Stimulated activated effector memory CD8-positive, alpha-beta T cell treated with anti-CD3 and anti-CD28 coated beads, Interleukin-12 subunit alpha, Interleukin-12 subunit beta, amount 100 ng/mL, for 72 hours (primary cell): ENCODE results near the gene TTC34.

Experiments
- ATAC-seq: fragments of 150-1000 bp; cut with Tn5 transposase; 2 replicates; pipeline ENCODE4 v1.10.0; 2021
- DNase-seq, 2 donors: peaks; one replicate each; pipeline ENCODE4 v3.0.0; 2021 to 2022; ENCODE audit warnings: low spot score in 2 of 2
- H3K27ac Mint-ChIP-seq: one replicate; pipeline ENCODE4 v1.8.0; 2022; ENCODE audit warnings: mild to moderate bottlenecking, mixed read lengths
- H3K36me3 Mint-ChIP-seq: one replicate; pipeline ENCODE4 v1.8.0; 2022; ENCODE audit warnings: mild to moderate bottlenecking, mixed read lengths
- H3K4me1 Mint-ChIP-seq: one replicate; pipeline ENCODE4 v1.8.0; 2022; ENCODE audit warnings: mixed read lengths
- H3K4me3 Mint-ChIP-seq: one replicate; pipeline ENCODE4 v1.8.0; 2022; ENCODE audit warnings: mild to moderate bottlenecking, mixed read lengths
- H3K9me3 Mint-ChIP-seq: one replicate; pipeline ENCODE4 v1.8.0; 2022; ENCODE audit warnings: mixed read lengths

TTC34 gene, protein sequence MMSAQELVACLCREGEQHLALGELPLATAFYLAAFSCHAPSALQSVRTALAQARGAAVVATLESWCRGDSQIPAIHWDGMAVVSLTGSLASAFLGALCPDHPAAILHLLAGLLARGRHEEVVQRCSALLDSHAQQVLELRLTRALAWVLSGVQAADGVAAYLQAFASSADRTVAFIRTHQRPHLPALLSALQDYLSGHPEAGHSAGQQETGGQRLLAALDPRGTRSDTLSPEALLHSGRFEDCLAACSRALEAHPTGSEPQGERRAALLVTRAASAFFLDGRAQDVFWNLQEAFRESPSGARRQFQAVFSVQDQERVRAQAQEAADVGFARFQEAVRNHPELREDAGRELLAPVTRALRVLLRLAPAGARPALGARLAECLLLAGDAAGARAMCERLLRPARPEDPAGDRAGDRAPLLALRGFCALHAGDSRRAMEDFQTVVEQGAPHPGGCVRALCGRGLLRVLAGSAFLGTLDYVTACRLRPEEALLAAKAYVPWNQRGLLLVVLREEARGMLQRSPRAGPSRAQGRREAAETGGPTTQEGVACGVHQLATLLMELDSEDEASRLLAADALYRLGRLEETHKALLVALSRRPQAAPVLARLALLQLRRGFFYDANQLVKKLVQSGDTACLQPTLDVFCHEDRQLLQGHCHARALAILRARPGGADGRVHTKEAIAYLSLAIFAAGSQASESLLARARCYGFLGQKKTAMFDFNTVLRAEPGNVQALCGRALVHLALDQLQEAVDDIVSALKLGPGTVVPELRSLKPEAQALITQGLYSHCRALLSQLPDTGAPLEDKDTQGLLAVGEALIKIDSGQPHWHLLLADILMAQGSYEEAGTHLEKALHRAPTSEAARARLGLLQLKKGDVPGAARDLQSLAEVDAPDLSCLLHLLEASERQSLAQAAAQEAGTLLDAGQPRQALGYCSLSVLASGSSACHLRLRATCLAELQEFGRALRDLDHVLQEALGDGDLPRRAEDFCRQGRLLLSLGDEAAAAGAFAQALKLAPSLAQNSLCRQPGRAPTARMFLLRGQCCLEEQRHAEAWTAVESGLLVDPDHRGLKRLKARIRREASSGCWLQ

DNA sequence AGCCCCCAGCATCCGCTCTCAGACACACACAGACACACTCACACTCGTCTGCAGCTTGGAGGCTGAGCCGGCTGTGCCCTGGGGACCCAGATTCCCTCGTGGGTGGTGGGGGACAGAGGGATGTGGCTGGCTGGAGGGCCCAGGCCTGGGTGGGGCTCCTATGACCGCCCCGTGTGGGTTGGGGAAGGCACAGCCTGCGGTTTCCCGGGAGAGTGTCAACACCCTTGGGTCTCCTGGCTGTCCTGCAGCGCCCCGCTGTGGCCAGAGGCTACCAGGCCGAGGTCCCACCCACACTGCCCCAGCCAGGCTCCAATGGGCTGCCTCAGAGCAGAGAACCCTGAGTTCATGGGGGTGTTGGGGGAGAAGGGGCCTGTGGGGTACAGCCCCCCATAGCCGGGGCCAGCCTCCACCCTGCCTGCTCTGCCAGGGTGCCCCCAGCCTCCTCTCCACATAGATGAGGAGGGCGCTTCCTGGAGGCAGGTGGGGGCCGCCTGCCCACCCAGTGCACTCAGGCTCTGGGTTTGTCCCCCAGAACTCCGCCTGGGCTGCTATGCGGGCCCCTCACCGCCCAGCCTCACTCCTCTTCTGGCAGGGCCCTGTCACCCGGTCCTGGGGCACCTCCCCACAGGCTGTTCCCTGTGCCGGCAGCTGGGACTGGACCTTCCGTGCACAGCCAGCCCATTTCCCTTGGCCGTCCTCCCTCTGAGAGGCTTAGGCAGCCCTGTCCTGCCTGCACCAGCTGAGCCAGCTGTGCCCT, at the start of gene TTC34:
TTC34 (minus strand) TSS at position 159 of the 757 bp plus-strand sequence. CDS start 866 bp downstream, outside the sequence.
- no peak within 1 kb of the TSS for H3K27ac Mint-ChIP-seq
- peak in 1 of 2 donors; percentile 28 for DNase-seq
- no peaks in the 10 kb centered on the region for H3K9me3 Mint-ChIP-seq

DNA sequence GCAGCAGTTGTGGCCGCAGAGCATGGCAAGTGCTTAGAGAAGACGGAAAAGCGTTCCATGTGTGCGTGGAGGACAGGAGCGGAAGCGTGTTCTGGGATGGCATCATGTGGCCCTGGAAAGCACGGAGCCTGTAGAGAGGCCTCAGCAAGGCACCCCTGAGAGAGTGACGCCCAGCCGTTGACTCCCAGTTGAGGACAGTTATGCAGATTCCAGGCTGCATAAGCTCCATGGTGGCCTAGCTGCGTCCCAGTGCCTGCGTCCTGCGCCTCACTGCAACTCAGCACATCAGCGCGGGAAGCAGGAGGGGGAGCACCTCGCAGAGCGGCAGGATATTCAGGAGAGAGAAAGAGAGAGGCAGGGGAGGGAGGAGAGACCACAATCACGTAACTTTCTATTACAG, 49.0 kb upstream of the TTC34 start:
- ATAC-seq (no peak), DNase-seq (no peak)
- Mint-ChIP-seq H3K9me3 (no peaks in the 10 kb centered on the region), H3K4me1 (peaks cover 7% of the 10 kb centered on the region), H3K4me3 (no peak overlapping the region), H3K27ac (no peak overlapping the region), H3K36me3 (no peaks in the 10 kb centered on the region)

More for the DNA sequence above, at the start of gene TTC34:
- no peaks in the 10 kb centered on the region for H3K36me3 Mint-ChIP-seq
- peaks cover 6% of the 10 kb centered on the region for H3K4me1 Mint-ChIP-seq
- peak; percentile 71 for ATAC-seq
- H3K4me3 Mint-ChIP-seq = no peak within 1 kb of the TSS

DNA sequence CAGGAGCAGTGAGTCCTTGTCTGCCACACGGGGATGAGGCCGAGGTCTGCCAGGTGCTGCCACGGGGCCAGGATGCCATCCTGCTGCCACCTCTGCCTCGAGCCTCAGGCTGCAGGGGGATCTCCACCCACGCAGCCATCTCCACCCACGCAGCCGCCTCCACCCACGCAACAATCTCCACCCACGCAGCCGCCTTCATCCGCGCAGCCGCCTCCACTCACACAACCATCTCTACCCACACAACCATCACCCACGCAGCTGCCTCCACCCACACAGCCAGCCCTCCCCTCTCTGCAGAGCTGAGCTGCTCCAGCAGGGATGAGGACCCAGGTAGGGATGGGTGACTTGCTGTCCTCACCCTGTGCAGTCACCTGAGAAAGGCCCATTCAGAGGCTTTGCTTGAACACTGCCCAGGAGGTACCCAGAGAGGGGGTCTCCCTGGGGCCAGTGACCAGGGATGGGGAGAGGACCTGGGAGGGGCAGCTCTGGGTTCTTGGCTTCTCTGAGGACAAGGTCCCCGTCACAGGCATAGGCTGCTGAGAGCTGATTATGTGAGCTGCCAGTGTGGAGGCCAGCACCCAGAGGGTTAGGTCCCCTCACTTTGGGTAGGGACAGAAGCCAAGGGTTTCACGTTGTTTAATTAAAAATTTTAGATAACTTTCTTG, 46.6 kb upstream of the TTC34 start:
- ATAC-seq = no peak
- H3K36me3 Mint-ChIP-seq = no peaks in the 10 kb centered on the region
- H3K4me1 Mint-ChIP-seq = peaks cover 7% of the 10 kb centered on the region
- H3K27ac Mint-ChIP-seq = no peak overlapping the region
- no peak overlapping the region for H3K4me3 Mint-ChIP-seq
- no peak for DNase-seq
- H3K9me3 Mint-ChIP-seq = no peaks in the 10 kb centered on the region

DNA sequence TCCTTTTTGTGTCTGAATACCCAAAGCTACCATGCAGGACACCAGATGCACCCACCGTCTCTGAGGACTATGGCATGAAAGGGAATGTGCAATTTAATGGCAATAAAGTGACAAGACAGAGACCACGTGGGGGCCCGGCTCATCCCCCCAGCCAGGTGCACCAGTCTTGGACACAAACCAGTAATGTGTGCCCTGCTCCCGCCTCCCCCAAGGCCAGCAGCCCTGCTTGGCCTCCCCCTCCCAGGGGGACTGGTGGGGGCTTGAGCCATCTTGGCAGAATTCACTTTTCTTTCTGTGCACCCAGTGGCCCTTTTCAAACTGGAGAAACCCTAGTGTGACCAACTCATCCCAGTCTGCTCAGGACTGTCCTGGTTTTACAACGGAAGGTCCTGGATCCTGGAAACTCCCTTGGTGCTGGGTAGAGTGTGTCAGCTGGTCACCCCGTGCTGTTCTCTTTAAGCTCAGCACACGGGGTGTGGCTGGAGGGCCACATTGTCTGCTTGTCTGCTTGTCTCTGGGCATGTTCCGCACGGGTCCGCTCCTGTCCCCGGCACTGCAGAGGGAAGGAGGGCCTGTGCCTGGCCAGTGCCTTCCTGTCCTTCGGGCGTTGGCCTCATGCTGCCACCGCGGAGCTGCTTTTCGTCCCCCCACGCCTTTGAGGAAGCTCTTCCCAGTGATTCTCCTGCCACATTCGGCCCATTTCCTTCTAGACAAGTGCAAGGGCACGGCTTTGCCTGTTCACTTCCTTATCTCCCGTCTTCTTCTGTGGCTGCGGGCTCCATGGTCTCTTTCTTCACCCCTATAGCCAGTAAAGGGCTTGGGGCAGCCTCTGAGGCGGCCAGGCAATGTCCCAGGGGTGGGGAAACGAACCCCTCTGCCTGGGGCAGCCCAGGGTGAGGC, 45.8 kb upstream of the TTC34 start:
- no peak for DNase-seq
- H3K27ac Mint-ChIP-seq = no peak overlapping the region
- no peaks in the 10 kb centered on the region for H3K9me3 Mint-ChIP-seq
- H3K36me3 Mint-ChIP-seq = no peaks in the 10 kb centered on the region
- ATAC-seq = no peak
- H3K4me3 Mint-ChIP-seq = no peak overlapping the region
- peaks cover 7% of the 10 kb centered on the region for H3K4me1 Mint-ChIP-seq

DNA sequence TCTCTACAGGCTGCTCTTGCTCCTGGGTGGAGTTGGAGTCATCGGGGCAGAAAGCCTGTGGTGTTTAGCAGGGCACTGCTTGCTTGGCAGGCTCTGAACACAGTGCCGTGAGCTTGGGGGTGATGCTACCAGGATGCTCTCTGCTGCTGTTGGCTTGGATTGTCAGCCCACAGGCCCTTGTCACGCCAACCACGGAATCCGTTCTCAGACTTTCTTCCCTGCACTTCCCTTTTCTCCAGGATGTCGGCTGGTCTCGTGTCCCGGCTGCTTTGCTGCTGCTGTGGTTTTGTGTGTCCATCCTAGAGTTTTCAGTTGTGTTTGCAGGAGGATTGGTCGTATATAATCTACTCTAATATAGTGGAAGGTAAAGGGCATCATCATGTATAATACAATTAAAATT, 44.4 kb upstream of the TTC34 start:
- Mint-ChIP-seq H3K4me1 (peaks cover 15% of the 10 kb centered on the region), H3K9me3 (no peaks in the 10 kb centered on the region), H3K4me3 (no peak overlapping the region), H3K27ac (no peak overlapping the region), H3K36me3 (no peaks in the 10 kb centered on the region)
- DNase-seq (no peak), ATAC-seq (no peak)

DNA sequence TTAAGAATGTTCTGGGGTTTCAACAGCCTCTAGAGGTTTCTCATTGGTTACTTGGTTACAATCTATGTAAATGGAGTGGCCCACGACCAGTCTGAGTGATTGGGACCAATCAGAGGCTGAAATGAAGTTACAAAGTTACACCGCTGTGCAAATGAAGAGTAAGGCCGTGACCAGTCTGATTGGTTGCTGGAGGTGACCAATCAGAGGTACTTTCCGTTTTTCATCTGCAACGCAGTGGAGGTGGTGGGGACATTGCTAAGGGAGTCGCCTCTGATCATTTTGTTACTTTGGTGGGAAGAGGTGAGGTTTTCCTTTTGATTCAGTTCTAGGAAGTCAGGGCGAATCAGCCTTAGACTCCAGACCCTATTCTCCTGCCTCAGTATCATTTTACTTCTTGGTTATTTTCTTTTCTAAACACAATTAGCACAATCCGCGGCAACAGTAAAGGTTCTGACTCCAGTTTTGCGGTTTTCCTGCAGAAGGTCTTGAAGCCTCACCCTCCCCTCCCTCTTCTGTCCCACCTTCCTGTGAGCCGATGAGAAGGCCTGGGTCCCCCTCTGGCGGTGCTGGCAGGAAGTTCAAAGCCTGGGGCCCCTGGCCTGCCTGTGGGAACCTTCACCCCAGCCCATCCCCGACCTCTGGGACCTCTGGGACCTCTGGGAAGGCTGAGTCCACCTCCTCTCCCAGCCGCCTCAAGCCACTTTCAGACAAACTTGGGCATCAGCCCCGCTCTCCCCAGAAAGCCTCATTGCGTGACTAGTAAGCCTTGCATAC, 38.7 kb upstream of the TTC34 start:
- H3K4me1 Mint-ChIP-seq = peaks cover 20% of the 10 kb centered on the region
- DNase-seq (peak; percentile 26 to 66), ATAC-seq (peak; percentile 84)
- H3K36me3 Mint-ChIP-seq = no peaks in the 10 kb centered on the region
- H3K9me3 Mint-ChIP-seq = no peaks in the 10 kb centered on the region
- H3K4me3 Mint-ChIP-seq = peak overlapping the region; percentile 50
- peak overlapping the region; percentile 73 for H3K27ac Mint-ChIP-seq

DNA sequence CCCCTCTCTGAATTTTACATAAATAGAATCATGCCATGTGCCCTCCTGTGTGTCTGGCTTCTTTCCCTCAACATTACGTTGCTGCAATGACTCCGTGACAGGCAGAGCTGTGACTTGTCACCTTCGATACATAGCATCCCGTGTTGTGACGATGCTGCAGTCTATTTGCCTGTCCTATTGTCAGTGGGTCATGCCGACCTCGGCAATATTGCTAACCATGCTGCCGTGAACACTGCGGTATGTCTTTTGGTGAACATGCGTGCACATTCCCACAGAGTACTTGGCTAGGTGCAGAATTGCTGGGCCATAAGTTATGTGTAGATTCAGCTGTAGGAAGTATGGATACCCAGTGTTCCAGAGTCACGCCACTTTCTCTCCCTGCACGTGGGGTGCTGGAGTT, 36.3 kb upstream of the TTC34 start:
- no peaks in the 10 kb centered on the region for H3K9me3 Mint-ChIP-seq
- peaks cover 20% of the 10 kb centered on the region for H3K4me1 Mint-ChIP-seq
- no peak overlapping the region for H3K27ac Mint-ChIP-seq
- no peak for ATAC-seq
- no peaks in the 10 kb centered on the region for H3K36me3 Mint-ChIP-seq
- no peak overlapping the region for H3K4me3 Mint-ChIP-seq
- DNase-seq = no peak

DNA sequence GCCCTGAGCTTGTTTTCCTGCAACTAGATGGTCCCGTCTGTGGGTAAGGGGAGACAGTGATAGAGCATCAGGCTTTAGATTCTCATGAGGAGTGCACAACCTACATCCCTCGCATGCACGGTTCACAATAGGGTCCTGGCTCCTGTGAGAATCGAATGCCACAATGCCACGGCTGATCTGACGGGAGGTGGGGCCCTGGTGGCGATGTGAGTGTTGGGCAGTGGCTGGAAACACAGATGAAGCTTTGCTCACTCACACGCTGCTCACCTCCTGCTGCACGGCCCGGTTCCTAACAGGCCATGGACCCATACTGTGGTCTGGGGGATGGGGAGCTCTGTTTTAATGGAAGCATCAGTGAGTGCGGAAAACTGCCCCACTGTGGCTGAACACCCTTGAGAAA, 35.8 kb upstream of the TTC34 start:
- DNase-seq = no peak
- no peak for ATAC-seq
- Mint-ChIP-seq H3K36me3 (no peaks in the 10 kb centered on the region), H3K27ac (no peak overlapping the region), H3K9me3 (no peaks in the 10 kb centered on the region), H3K4me1 (peaks cover 20% of the 10 kb centered on the region), H3K4me3 (no peak overlapping the region)

DNA sequence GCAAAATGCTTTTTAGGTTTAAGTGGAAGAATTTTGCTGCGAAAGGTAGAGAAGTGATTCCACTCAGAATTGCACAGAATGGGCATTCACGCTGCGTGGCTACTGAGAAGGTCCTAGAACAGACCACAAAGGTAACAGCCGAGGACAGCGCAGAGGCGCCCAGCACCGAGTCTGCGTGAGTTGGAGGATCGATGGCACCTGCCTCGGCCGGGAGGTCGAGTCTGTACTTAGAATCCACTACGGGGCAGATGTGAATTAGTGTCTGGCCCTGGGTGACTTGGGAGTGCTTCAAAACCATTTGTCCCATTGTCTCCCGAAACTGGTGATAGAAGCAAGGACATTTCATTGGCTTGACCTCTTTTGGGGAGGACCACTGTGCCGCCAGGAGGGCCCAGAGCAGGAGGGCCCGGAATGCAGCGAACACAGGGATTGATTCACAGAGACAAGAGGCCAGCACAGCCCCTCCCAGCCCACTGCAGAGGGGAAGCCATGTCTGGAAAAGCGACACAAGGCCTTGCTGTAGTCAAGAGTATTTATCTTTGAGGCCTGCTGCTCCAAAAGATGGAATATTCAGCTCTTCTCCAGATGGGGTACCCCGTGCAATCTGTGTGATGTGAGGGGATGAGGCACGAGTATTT, 35.0 kb upstream of the TTC34 start:
- H3K9me3 Mint-ChIP-seq = no peaks in the 10 kb centered on the region
- ATAC-seq = no peak
- H3K4me3 Mint-ChIP-seq = no peak overlapping the region
- no peak for DNase-seq
- no peaks in the 10 kb centered on the region for H3K36me3 Mint-ChIP-seq
- H3K27ac Mint-ChIP-seq = no peak overlapping the region
- peaks cover 18% of the 10 kb centered on the region for H3K4me1 Mint-ChIP-seq

DNA sequence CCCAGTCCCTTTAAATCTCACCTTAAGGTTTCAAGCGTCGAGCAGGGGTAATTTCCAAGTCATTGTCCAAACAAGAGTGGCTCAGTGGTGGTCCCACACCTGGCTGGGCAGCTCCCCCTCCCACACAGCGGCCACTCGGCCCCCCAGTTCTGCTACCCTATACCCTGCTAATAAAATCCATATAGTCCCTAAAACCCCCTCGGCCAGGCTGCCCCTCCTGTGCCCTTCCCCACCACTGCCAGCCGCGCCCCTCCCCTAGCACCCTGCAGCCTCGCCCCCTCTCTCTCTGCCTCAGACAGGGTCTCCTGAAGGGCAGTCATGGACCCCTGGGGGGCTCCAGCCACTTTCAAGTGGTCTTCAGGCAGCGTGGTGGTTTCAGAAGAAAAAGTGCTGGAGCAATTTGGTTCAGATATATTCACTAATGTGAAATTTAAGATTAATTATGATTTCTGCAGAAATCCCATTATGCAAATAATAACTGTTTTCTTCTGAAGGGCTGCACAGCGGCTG, 34.2 kb upstream of the TTC34 start:
- Mint-ChIP-seq H3K36me3 (no peaks in the 10 kb centered on the region), H3K4me1 (peaks cover 11% of the 10 kb centered on the region), H3K4me3 (no peak overlapping the region), H3K9me3 (no peaks in the 10 kb centered on the region), H3K27ac (no peak overlapping the region)
- DNase-seq (no peak), ATAC-seq (no peak)

DNA sequence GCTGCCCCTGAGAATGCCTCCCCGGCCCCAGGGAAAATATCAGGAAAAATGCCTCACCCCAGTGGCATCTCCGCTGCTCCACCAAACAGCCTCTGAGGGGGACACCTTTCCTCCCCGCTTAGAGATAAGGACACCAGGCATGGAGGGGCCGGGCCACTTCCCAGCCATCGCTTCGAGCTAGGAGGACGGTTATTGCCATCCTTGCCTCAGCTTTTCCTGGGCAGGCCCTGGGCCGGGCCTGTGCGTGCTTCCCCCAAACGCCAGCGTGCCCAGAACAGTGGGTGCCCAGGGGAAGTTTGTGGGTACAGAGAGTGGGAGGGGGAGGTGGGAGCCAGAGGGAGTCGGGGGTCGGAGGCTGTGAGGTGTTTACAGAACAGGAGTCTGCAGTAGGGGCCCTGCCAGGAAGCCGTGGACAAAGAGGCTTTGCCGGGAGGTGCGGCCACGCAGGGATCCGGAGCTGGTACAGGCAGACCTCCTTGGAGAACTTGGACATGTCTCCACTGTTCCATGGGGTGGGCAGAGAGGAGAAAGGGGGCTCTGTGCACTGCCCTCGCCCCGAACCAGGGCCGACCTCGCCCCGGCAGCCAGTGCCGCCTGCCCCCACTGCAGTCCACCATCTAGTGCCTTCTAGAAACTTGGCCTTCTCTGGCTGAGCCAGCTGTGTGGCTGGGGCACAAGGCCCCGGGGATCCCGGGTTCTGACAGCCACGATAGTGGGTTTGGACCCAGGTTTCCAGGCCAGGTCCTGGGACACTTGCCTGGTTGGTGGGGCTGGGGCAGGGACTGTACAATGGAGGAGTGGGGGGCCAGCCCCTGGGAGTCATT, 33.5 kb upstream of the TTC34 start:
- H3K9me3 Mint-ChIP-seq = no peaks in the 10 kb centered on the region
- ATAC-seq (no peak), DNase-seq (no peak)
- H3K36me3 Mint-ChIP-seq = no peaks in the 10 kb centered on the region
- no peak overlapping the region for H3K4me3 Mint-ChIP-seq
- no peak overlapping the region for H3K27ac Mint-ChIP-seq
- peaks cover 3% of the 10 kb centered on the region for H3K4me1 Mint-ChIP-seq

DNA sequence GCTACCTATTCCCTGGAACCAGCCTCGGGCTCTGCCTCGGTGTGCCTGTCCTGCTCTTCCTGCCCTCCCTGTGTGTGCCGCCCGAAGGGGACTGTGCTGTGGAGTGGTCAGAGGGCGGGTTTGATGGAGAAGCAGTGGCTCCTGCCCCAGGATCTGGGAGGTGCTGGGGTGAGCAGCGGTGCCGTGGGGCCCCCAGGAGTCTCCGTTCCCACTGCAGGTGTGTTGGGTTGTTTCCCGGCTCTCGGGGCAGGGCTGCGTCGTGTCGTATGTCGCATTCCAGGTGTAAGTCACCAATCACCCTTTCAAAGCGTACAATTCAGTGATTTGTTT, 32.6 kb upstream of the TTC34 start:
- H3K4me3 Mint-ChIP-seq = no peak overlapping the region
- no peaks in the 10 kb centered on the region for H3K9me3 Mint-ChIP-seq
- no peaks in the 10 kb centered on the region for H3K4me1 Mint-ChIP-seq
- H3K27ac Mint-ChIP-seq = no peak overlapping the region
- DNase-seq (no peak), ATAC-seq (no peak)
- no peaks in the 10 kb centered on the region for H3K36me3 Mint-ChIP-seq
